GM19467 (cell line): ENCODE data around the gene KLHL33.

Experiments used
- ATAC-seq: cut with Tn5 transposase; IDR thresholded peaks from one replicate; pipeline ENCODE4 v1.9.1; 2021; ENCODE audit warnings: mild to moderate bottlenecking, moderate library complexity; ENCODE audit not compliant: unreplicated experiment

The KLHL33 gene

GRCh38 chr14:20376071-20376588, 59.8 kb downstream of the KLHL33 start:
- ATAC-seq = no peak
